ENCODE data around the gene NFYC. TPM values are rescaled to one million over a fixed set of nuclear protein-coding genes. Genes with fewer than 3 reads are reported as not detected.

Gene NFYC
- total and polyA plus RNA-seq, 2 donors = 34.0 to 39.1 TPM

DNA sequence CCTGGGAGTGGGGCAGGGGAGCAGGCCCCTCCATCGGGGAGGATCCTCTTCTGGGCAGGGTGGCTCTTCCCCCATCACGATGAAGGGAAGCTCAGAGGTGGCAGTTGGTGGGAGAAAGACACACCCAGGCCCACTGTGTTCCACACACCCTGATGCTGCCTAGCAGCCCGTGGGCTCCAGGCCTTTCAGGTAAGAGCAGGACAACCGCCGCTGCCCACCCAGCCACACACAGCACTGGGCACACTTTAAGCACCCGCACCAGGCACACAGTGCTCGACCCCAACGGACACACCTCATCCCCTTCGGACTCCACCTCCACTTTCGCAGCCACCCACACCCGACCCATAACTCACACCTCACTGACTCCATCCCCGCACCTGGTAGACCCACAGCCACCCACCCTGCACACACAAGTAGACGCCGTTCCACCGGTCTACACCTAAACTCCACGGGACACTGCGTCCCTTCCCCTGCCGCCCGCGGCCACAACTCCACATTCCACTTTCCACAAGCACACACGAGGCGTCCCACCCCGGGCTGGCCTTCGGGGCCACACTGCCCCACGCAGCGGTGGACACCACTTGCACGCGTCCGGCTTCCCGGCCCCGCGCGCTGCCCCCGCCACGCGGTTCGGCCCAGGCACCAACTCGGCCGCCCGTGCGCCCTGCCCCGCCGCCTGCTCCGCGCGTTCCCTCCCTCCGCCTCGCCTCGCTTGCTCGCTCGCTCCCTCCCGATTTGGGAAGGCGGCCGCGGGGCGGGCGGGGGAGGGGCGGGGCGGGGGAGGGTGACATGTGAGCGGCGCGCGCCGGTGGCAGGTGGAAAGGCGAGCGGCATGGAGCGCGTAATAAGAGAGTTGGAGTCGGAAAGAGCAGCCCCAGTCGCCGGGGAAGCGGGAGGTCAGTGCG, 91.7 kb downstream of the NFYC start, which contains the start of gene KCNQ4:
TSS of gene KCNQ4 (plus strand) at position 787 of the 905 bp plus-strand sequence. CDS start 307 bp downstream, outside the sequence.
- Histone ChIP-seq H3K9me3 (ENCODE audit: control insufficient read depth in 2 of 2, insufficient read depth in 1 of 2, low read length in 1 of 2) (no peaks in the 10 kb centered on the region), H3K4me3 (ENCODE audit: low read length in 2 of 2) (peak within 1 kb of the TSS in 1 of 2 donors; percentile 53), H3K27ac (ENCODE audit: low read depth in 1 of 2, low read length in 1 of 2) (no peak within 1 kb of the TSS), H3K36me3 (ENCODE audit: control insufficient read depth in 2 of 2, insufficient read depth in 2 of 2, low read length in 1 of 2) (no peaks in the 10 kb centered on the region), H3K4me1 (ENCODE audit: control insufficient read depth in 2 of 2, insufficient read depth in 2 of 2, low read length in 2 of 2) (peaks cover 10 to 12% of the 10 kb centered on the region in 2 donors), H3K27me3 (ENCODE audit: control insufficient read depth in 2 of 2, insufficient read depth in 1 of 2, low read length in 1 of 2) (peaks cover 30 to 48% of the 10 kb centered on the region in 2 donors)
- 5% methylated on average over 73 of the region's 73 CpGs for WGBS
- peak in 1 of 9 donors; percentile 26 for DNase-seq (ENCODE audit: low read depth in 6 of 9, low spot score in 9 of 9)

- H3K4me1 ChIP-seq (ENCODE audit: control insufficient read depth in 2 of 2, insufficient read depth in 2 of 2, low read length in 2 of 2) = peaks cover 10 to 12% of the 10 kb centered on the region in 2 donors
- peak overlapping the region in 1 of 2 donors; percentile 53 for H3K4me3 ChIP-seq (ENCODE audit: low read length in 2 of 2)
- H3K9me3 ChIP-seq (ENCODE audit: control insufficient read depth in 2 of 2, insufficient read depth in 1 of 2, low read length in 1 of 2) = no peaks in the 10 kb centered on the region
- peaks cover 30 to 48% of the 10 kb centered on the region in 2 donors for H3K27me3 ChIP-seq (ENCODE audit: control insufficient read depth in 2 of 2, insufficient read depth in 1 of 2, low read length in 1 of 2)
- 17% methylated on average over 63 of the region's 63 CpGs for WGBS
- H3K36me3 ChIP-seq (ENCODE audit: control insufficient read depth in 2 of 2, insufficient read depth in 2 of 2, low read length in 1 of 2) = no peaks in the 10 kb centered on the region
- H3K27ac ChIP-seq (ENCODE audit: low read depth in 1 of 2, low read length in 1 of 2) = no peak overlapping the region
- DNase-seq (ENCODE audit: low read depth in 6 of 9, low spot score in 9 of 9) = no peak
These were observed 92.8 kb downstream of the NFYC start for GRCh38 chr1:40784141-40784770.

DNA sequence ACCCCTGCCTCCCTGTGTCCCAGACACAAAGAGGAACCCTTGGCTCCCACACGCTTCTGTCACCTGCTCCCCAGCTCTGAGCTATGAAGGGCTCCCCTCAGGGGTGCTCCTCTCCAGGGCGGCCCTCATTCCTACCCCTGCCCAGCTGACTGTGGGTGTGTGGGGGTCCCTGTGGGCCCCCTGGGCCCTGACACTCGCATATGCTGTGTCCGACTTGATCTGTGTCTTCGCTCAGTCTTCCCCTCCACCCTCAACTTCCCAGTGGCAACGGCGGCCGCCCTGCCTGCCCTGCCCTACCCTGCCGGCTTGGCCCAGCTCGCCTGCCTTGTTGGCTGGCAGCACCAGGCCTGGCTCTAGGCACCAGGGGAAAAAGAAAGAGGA, 93.3 kb downstream of the NFYC start:
- WGBS = 93% methylated on average over 10 of the region's 10 CpGs
- Histone ChIP-seq H3K9me3 (ENCODE audit: control insufficient read depth in 2 of 2, insufficient read depth in 1 of 2, low read length in 1 of 2) (no peaks in the 10 kb centered on the region), H3K27ac (ENCODE audit: low read depth in 1 of 2, low read length in 1 of 2) (no peak overlapping the region), H3K36me3 (ENCODE audit: control insufficient read depth in 2 of 2, insufficient read depth in 2 of 2, low read length in 1 of 2) (no peaks in the 10 kb centered on the region), H3K27me3 (ENCODE audit: control insufficient read depth in 2 of 2, insufficient read depth in 1 of 2, low read length in 1 of 2) (peaks cover 30 to 48% of the 10 kb centered on the region in 2 donors), H3K4me1 (ENCODE audit: control insufficient read depth in 2 of 2, insufficient read depth in 2 of 2, low read length in 2 of 2) (peaks cover 10 to 12% of the 10 kb centered on the region in 2 donors), H3K4me3 (ENCODE audit: low read length in 2 of 2) (no peak overlapping the region)
- DNase-seq (ENCODE audit: low read depth in 6 of 9, low spot score in 9 of 9) = no peak

GRCh38 chr1:40785446-40785845, 93.9 kb downstream of the NFYC start:
- WGBS = 98% methylated on average over 7 of the region's 7 CpGs
- Histone ChIP-seq H3K36me3 (ENCODE audit: control insufficient read depth in 2 of 2, insufficient read depth in 2 of 2, low read length in 1 of 2) (no peaks in the 10 kb centered on the region), H3K27me3 (ENCODE audit: control insufficient read depth in 2 of 2, insufficient read depth in 1 of 2, low read length in 1 of 2) (peaks cover 30 to 48% of the 10 kb centered on the region in 2 donors), H3K4me1 (ENCODE audit: control insufficient read depth in 2 of 2, insufficient read depth in 2 of 2, low read length in 2 of 2) (peaks cover 10 to 12% of the 10 kb centered on the region in 2 donors), H3K27ac (ENCODE audit: low read depth in 1 of 2, low read length in 1 of 2) (no peak overlapping the region), H3K9me3 (ENCODE audit: control insufficient read depth in 2 of 2, insufficient read depth in 1 of 2, low read length in 1 of 2) (no peaks in the 10 kb centered on the region), H3K4me3 (ENCODE audit: low read length in 2 of 2) (no peak overlapping the region)
- no peak for DNase-seq (ENCODE audit: low read depth in 6 of 9, low spot score in 9 of 9)

DNA sequence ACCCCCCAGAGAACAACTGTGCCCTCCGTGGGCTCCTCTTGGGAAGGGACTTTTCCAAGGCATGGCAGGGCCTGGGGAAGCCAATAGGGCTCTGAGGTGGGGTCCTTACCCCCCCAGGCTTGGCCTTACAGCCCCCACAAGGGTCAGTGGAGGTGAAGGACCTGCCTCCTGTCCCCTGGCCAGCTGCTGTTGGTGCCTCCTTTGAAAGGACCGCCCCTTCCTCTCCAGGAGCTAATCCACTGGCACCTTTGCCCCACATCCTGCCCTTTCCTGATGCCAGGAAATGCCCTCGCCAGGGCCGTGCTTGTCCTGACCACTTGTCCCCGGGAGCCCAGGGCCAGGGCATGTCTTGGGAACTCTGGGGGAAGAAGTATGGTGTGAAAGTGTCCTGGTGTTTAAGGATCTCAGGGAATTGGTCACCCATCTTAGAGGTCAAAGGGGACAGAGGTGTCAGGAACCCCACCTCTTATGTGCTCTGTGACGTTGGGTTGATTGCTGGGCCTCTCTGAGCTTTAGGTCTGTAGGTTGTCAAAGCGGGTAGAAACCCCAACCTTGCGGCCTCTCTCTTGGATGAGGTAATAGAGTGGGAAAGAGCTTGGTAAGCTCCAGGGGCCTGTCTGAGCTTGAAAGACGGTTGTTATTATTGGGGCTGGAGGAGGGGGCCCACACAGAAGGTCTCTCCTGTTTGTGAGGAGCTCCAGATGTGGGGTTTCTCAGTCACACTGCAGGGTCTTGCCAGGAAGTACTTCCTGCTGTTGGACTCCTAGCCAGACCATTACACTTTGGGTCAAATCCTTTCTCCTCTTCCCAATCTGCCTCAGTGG, 94.9 kb downstream of the NFYC start:
- Histone ChIP-seq H3K4me1 (ENCODE audit: control insufficient read depth in 2 of 2, insufficient read depth in 2 of 2, low read length in 2 of 2) (peaks cover 10 to 12% of the 10 kb centered on the region in 2 donors), H3K36me3 (ENCODE audit: control insufficient read depth in 2 of 2, insufficient read depth in 2 of 2, low read length in 1 of 2) (no peaks in the 10 kb centered on the region), H3K9me3 (ENCODE audit: control insufficient read depth in 2 of 2, insufficient read depth in 1 of 2, low read length in 1 of 2) (no peaks in the 10 kb centered on the region), H3K4me3 (ENCODE audit: low read length in 2 of 2) (no peak overlapping the region), H3K27ac (ENCODE audit: low read depth in 1 of 2, low read length in 1 of 2) (no peak overlapping the region), H3K27me3 (ENCODE audit: control insufficient read depth in 2 of 2, insufficient read depth in 1 of 2, low read length in 1 of 2) (peaks cover 30 to 46% of the 10 kb centered on the region in 2 donors)
- DNase-seq (ENCODE audit: low read depth in 6 of 9, low spot score in 9 of 9) = no peak
- WGBS = 90% methylated on average over 9 of the region's 9 CpGs

GRCh38 chr1:40786995-40787705, 95.6 kb downstream of the NFYC start:
- WGBS = 86% methylated on average over 9 of the region's 9 CpGs
- Histone ChIP-seq H3K4me3 (ENCODE audit: low read length in 2 of 2) (no peak overlapping the region), H3K9me3 (ENCODE audit: control insufficient read depth in 2 of 2, insufficient read depth in 1 of 2, low read length in 1 of 2) (no peaks in the 10 kb centered on the region), H3K27ac (ENCODE audit: low read depth in 1 of 2, low read length in 1 of 2) (no peak overlapping the region), H3K36me3 (ENCODE audit: control insufficient read depth in 2 of 2, insufficient read depth in 2 of 2, low read length in 1 of 2) (no peaks in the 10 kb centered on the region), H3K27me3 (ENCODE audit: control insufficient read depth in 2 of 2, insufficient read depth in 1 of 2, low read length in 1 of 2) (peaks cover 26 to 38% of the 10 kb centered on the region in 2 donors), H3K4me1 (ENCODE audit: control insufficient read depth in 2 of 2, insufficient read depth in 2 of 2, low read length in 2 of 2) (peaks cover 10 to 12% of the 10 kb centered on the region in 2 donors)
- no peak for DNase-seq (ENCODE audit: low read depth in 6 of 9, low spot score in 9 of 9)

DNA sequence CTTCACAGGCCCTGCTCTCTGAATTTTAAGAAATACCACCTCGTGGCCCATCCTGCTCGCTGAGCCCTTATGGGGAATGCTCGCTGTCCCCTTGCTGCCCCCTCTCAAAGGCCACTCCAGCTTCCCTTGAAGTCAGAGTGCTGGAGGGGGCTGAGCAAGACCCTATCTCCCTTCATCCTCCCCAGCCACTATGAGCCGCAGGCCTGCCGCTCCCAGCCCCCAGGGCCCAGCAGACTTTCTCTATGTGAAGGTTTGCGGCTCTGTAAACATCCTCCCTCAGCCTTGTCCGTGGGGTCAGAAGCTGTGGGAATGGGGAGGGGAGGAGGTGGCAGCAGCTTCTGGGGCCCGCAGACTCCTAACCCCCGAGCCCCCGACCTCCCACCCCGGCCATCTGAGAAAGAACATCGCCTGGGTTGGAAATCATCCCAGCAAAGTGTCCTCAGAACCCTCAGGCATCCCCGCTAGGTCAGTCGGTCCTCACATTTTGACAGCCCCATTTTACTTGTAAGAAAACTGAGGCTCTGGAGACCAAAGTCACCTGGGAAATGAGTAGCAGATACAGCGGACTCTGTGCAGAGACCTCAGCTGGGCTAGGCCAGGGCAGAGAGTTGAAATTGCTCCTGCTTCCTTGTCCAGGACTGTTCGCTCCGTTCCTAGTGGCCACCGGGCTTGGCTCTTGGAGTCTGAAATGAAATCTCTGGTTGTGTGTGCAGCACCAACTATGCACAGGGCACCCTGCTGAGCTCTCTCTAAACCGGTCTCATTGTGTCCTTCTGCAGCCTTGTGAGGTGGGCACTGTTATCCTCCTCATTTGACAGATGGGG, 96.4 kb downstream of the NFYC start:
- no peaks in the 10 kb centered on the region for H3K9me3 ChIP-seq (ENCODE audit: control insufficient read depth in 2 of 2, insufficient read depth in 1 of 2, low read length in 1 of 2)
- H3K4me1 ChIP-seq (ENCODE audit: control insufficient read depth in 2 of 2, insufficient read depth in 2 of 2, low read length in 2 of 2) = peaks cover 8 to 14% of the 10 kb centered on the region in 2 donors
- no peak for DNase-seq (ENCODE audit: low read depth in 6 of 9, low spot score in 9 of 9)
- H3K27ac ChIP-seq (ENCODE audit: low read depth in 1 of 2, low read length in 1 of 2) = no peak overlapping the region
- 95% methylated on average over 19 of the region's 19 CpGs for WGBS
- no peak overlapping the region for H3K4me3 ChIP-seq (ENCODE audit: low read length in 2 of 2)
- H3K27me3 ChIP-seq (ENCODE audit: control insufficient read depth in 2 of 2, insufficient read depth in 1 of 2, low read length in 1 of 2) = peaks cover 19 to 30% of the 10 kb centered on the region in 2 donors
- no peaks in the 10 kb centered on the region for H3K36me3 ChIP-seq (ENCODE audit: control insufficient read depth in 2 of 2, insufficient read depth in 2 of 2, low read length in 1 of 2)
